HG03064 (cell line): Measurements from ENCODE around the gene OS9.
"Not testable (repeated sequence)": the region's sequence is repeated elsewhere in the genome, so short reads cannot be mapped to it uniquely, and the experiment has no call there.

Source experiments
- ATAC-seq: cut with Tn5 transposase; IDR thresholded peaks from one replicate; pipeline ENCODE4 v1.9.1; 2021; ENCODE audit warnings: low read depth; ENCODE audit not compliant: unreplicated experiment

Gene OS9

DNA sequence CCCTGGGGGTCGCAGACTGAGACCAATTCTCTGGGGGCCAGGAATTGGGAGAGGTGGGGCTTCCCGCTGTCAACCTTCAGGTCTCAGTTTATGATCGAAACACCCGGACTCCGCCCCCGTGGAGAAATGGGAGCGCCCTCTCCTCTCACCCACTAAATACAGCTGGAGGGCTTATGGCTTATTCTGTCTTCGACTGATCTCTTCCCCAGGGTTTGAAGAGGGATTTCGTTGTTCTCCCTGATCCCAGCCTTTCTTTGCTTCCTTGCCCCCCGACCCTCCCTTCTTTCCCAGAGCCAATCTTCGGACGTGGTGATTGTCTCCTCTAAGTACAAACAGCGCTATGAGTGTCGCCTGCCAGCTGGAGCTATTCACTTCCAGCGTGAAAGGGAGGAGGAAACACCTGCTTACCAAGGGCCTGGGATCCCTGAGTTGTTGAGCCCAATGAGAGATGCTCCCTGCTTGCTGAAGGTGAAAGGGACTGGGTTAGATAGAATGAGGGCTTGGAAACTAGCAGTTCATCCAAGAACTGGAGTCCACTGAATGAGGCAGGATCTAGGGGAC lies 607 bp downstream of the OS9 start:
- no peak for ATAC-seq

GRCh38 chr12:57695770-57696432 lies 2.0 kb downstream of the OS9 start:
- no peak for ATAC-seq

GRCh38 chr12:57697076-57697475 lies 3.1 kb downstream of the OS9 start:
- no peak for ATAC-seq

DNA sequence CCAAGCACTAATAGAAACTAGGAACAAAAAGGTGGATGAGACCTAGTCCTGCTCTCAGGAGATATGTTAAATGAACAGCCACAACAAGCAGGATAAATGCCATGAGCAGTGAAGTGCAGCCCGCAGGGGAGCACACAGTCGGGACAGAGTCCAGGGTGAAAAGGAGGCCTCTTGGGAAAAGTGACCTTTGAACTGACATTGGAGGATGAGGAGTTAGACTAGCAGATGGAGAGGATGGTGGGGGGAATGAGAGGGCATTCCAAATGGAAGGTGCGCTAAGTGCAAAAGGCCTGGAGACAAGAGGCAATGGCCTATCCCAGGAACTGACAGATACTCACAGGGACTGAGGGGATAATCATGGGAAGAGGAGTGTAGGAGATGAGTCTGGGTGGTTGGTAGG lies 4.5 kb downstream of the OS9 start:
- ATAC-seq = no peak

GRCh38 chr12:57700317-57700716 lies 6.4 kb downstream of the OS9 start:
- ATAC-seq = no peak

- ATAC-seq = no peak
Measured at GRCh38 chr12:57707250-57707649, 13.3 kb downstream of the OS9 start.

DNA sequence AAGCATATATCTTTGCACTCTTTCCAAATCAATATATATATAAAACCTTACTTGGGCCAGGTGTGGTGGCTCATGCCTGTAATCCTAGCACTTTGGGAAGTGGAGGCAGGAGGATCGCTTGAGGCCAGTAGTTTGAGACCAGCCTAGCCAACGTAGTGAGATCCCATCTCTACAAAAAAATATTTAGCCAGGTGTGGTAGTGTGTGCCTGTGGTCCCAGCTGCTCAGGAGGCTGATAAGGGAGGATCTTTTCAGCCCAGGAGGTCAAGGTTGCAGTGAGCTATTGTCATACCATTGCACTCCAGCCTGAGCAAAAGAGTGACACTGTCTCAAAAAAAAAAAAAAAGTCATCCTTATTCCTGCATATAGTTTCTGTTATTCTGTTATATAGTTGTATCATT lies 14.4 kb downstream of the OS9 start:
- ATAC-seq = no peak

DNA sequence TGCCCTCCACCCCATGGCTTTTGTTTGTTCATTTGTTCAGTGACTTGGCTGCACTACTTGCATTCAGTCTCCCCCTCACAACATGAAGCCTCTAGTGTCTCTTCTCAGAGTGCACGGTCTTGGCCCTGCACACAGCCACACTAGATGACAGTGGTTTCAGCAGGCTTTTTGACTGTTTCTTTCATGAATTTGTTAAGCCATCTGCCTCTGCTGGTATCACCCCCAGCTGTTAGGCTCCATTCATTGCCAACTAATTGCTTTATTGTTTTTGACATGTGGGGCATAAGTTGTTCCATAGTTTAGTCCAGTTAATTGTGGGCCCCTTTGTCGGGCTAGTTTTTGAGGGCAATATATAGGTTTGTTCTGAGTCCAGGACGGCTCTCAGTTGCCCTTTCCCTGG lies 18.8 kb downstream of the OS9 start:
- ATAC-seq = no peak

DNA sequence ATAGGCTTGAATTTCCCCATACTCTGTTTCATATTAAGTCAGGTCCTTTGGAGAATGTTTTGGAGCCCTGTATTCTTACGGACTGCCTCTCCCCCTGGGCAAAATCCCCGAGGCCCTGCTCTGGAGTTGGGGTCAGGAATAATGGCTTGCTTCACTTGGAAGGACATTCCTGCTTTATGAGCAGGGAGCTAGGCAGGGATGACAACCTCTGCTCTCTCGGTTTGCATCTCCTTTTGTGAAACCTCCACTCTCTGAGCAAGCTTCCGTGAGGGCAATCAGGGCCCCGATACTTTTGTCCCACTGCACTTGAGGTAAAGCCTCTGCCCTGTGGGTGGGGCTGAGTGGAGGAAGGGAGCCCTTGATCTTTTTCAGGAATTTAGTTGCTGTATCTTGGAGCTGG lies 19.3 kb downstream of the OS9 start:
- no peak for ATAC-seq

- not testable (repeated sequence) for ATAC-seq
Measured at GRCh38 chr12:57715036-57715748, 21.3 kb downstream of the OS9 start.

DNA sequence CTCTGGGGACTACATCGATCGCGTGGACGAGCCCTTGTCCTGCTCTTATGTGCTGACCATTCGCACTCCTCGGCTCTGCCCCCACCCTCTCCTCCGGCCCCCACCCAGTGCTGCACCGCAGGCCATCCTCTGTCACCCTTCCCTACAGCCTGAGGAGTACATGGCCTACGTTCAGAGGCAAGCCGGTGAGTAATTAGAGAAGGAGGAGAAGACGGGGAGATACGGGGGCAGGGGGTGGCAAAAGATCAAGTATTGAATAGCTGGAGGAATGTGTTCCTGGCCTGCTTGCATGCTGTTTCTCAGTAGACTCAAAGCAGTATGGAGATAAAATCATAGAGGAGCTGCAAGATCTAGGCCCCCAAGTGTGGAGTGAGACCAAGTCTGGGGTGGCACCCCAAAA lies 21.9 kb downstream of the OS9 start:
- no peak for ATAC-seq

GRCh38 chr12:57716305-57716704 lies 22.4 kb downstream of the OS9 start:
- no peak for ATAC-seq

DNA sequence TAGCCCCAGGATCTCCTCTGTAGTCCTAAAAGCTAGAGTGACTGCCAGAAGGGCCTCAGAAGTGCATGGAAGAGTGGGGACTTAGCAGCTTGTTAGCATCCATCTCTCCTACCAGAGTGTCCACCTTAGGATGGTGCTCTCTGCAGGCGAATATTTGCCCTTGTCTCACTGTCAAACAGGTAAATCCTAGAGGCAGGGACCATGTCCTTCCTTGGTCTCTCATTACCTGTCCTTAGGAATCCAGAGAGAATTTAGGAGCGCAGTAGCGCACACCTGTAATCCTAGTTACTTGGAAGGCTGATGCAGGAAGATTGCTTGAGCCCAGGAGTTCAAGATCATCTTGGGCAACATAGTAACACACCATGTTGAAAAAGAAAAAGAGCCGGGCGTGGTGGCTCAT lies 23.2 kb downstream of the OS9 start:
- no peak for ATAC-seq

DNA sequence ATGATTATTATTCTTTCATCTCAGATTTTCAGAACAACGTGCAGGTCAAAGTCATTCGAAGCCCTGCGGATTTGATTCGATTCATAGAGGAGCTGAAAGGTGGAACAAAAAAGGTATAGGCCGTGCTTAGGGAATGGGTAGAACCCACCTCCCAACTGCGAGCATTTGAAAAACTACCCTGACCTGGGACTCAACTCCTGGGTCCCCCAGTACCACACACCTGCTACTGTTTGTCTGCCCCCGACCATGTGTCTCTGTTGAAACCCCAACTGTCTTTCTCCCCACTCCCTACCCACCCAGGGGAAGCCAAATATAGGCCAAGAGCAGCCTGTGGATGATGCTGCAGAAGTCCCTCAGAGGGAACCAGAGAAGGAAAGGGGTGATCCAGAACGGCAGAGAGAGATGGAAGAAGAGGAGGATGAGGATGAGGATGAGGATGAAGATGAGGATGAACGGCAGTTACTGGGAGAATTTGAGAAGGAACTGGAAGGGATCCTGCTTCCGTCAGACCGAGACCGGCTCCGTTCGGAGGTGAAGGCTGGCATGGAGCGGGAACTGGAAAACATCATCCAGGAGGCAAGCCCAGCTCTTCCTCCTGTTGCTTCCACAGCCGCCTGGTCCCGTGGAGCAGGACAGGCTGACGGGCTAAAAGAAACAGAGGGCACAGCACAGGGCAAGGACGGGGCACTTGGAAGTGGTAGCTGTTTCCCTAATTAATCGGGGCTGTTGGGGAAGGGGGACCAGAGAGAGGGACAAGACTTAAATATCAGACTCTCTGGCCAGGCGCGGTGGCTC lies 24.1 kb downstream of the OS9 start:
- no peak for ATAC-seq

GRCh38 chr12:57718641-57719528 lies 25.0 kb downstream of the OS9 start:
- ATAC-seq = no peak

DNA sequence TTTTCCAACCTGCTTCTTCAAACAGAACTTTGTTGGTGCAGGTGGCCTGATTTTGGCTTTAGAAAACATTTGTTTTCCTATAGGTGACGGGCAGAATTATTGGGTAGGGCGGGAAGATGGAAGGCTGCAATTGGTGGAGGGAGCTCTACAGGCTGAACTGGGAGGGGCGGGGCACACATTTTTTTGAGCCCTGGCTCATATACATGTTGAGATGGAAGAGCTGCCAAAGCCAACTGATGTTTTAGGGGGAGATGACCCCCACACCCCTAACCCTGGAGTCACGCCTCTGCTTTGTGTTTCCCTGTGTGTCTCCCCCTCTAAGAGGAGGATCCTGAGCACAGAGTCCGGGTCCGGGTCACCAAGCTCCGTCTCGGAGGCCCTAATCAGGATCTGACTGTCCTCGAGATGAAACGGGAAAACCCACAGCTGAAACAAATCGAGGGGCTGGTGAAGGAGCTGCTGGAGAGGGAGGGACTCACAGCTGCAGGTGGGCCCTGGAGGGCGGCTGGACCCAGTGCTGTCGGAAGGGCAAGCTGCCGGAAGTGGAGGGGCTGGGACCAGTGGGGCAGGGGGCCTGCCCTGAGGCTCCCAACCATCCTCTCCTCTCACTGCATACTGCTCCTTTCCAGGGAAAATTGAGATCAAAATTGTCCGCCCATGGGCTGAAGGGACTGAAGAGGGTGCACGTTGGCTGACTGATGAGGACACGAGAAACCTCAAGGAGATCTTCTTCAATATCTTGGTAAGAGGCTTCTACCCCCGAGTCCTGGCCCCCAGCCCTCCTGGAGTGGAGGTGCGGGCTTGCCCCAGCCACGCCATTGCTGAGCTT lies 26.1 kb downstream of the OS9 start:
- no peak for ATAC-seq

- ATAC-seq = no peak
Measured at GRCh38 chr12:57720606-57721595, 27.0 kb downstream of the OS9 start.

DNA sequence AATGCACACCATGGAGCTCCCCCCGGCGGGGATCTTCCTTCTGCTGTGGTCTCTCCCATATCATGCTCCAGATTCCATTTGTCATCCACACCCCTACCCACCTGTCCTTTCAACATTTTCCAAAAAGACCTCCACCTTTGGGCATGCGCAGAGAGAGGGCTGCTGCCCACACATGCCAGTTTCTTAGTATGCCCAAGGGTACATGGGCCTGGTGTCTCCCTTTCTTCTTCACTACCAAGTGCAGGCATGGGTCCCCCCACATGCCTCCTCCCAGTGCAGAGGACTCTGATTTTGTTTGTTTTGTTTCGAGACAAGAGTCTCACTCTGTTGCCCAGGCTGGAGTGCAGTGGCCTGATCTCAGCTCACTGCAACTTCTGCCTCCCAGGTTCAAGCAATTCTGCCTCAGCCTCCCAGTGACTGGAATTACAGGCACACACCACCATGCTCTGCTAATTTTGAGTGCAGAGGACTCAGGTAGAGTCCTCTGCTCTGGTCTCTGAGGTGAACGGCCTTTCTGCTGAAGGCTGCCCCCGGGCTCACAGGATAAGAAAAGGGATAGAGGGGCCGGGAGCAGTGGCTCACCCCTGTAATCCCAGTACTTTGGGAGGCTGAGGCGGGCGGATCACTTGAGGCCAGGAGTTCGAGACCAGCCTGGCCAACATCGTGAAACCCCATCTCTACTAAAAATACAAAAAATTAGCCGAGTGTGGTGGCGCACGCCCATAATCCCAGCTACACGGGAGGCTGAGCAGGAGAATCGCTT lies 28.1 kb downstream of the OS9 start:
- ATAC-seq = not testable (repeated sequence)
